ENCODE data around the gene CRMP1. TPM values are rescaled to one million over a fixed set of nuclear protein-coding genes. Genes with fewer than 3 reads are reported as not detected.

Gene CRMP1
- total RNA-seq, 1 experiment from 2014 or later: not detected

GRCh38 chr4:5883916-5884315, 9.0 kb downstream of the CRMP1 start:
- DNase-seq: no peak
- Histone ChIP-seq H3K4me1 (replicated peaks; ENCODE audit: insufficient read depth) (no peaks in the 10 kb centered on the region), H2AFZ (no peak overlapping the region), H3K9me3 (ENCODE audit: insufficient read depth, low read depth) (no peaks in the 10 kb centered on the region), H3K27me3 (ENCODE audit: insufficient read depth, low read depth) (no peaks in the 10 kb centered on the region), H3K27ac (no peak overlapping the region), H3K79me2 (ENCODE audit: low read depth) (no peaks in the 10 kb centered on the region), H3K4me3 (no peak overlapping the region), H3K36me3 (ENCODE audit: low read depth) (no peaks in the 10 kb centered on the region), H3K4me2 (no peak overlapping the region), H4K20me1 (ENCODE audit: insufficient read depth) (no peaks in the 10 kb centered on the region), H3K9me2 (ENCODE audit: insufficient read depth) (no peaks in the 10 kb centered on the region), H3F3A (ENCODE audit: insufficient read depth, low read depth) (no peaks in the 10 kb centered on the region)
- no peak for TF ChIP-seq CTCF (conservative IDR thresholded peaks at IDR 0.05)
- no peak for TF ChIP-seq EZH2 (IDR thresholded peaks at IDR 0.05; ENCODE audit: low read depth)
- ChIA-PET CTCF (no interaction called here), POLR2A (ENCODE audit: unreplicated experiment) (no interaction called here)
- intact Hi-C loops (cut with micrococcal nuclease; ENCODE audit: unreplicated experiment): no loop called here
- no TSS peak for BruUV-seq (replicated peaks)

DNA sequence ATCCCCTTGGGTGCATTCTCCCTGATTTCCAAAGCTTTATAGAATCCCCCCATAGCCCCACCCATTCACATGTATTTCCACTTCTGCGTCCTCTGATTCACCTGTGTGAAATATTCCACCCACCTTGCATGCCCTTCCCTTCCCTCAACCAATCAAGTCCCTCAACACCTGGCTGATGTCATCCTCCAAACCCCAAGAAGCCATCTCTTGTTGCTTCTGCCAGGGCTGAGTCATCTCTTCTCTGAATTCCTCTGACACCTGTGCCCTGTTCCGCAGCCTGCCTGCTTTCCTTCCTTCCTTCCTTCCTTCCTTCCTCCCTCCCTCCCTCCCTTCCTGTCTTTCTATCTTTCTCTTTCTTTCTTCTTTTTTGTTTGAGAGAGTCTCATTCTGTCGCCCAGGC, 9.9 kb downstream of the CRMP1 start:
- H3F3A ChIP-seq (ENCODE audit: insufficient read depth, low read depth): no peaks in the 10 kb centered on the region
- CTCF ChIA-PET: no interaction called here
- no peak overlapping the region for H3K4me3 ChIP-seq
- BruUV-seq (replicated peaks): no TSS peak
- POLR2A ChIA-PET (ENCODE audit: unreplicated experiment): no interaction called here
- H3K9me3 ChIP-seq (ENCODE audit: insufficient read depth, low read depth): no peaks in the 10 kb centered on the region
- DNase-seq: no peak
- no peaks in the 10 kb centered on the region for H3K9me2 ChIP-seq (ENCODE audit: insufficient read depth)
- no peaks in the 10 kb centered on the region for H4K20me1 ChIP-seq (ENCODE audit: insufficient read depth)
- no peaks in the 10 kb centered on the region for H3K36me3 ChIP-seq (ENCODE audit: low read depth)
- intact Hi-C loops (cut with micrococcal nuclease; ENCODE audit: unreplicated experiment): no loop called here
- no peaks in the 10 kb centered on the region; the same call in 1 of the 2 replicates for H3K27me3 ChIP-seq (ENCODE audit: insufficient read depth, low read depth)
- H3K27ac ChIP-seq: no peak overlapping the region
- TF ChIP-seq EZH2 (IDR thresholded peaks at IDR 0.05; ENCODE audit: low read depth): no peak
- no peak for TF ChIP-seq CTCF (conservative IDR thresholded peaks at IDR 0.05)
- H2AFZ ChIP-seq: no peak overlapping the region
- no peaks in the 10 kb centered on the region for H3K4me1 ChIP-seq (replicated peaks; ENCODE audit: insufficient read depth)
- no peak overlapping the region for H3K4me2 ChIP-seq
- no peaks in the 10 kb centered on the region for H3K79me2 ChIP-seq (ENCODE audit: low read depth)

- Histone ChIP-seq H4K20me1 (ENCODE audit: insufficient read depth) (no peaks in the 10 kb centered on the region), H3K4me3 (no peak overlapping the region), H2AFZ (no peak overlapping the region), H3K4me1 (replicated peaks; ENCODE audit: insufficient read depth) (no peaks in the 10 kb centered on the region), H3K79me2 (ENCODE audit: low read depth) (no peaks in the 10 kb centered on the region), H3K9me2 (ENCODE audit: insufficient read depth) (no peaks in the 10 kb centered on the region), H3K36me3 (ENCODE audit: low read depth) (no peaks in the 10 kb centered on the region), H3F3A (ENCODE audit: insufficient read depth, low read depth) (no peaks in the 10 kb centered on the region), H3K27ac (no peak overlapping the region), H3K4me2 (no peak overlapping the region), H3K27me3 (ENCODE audit: insufficient read depth, low read depth) (no peaks in the 10 kb centered on the region; the same call in 1 of the 2 replicates), H3K9me3 (ENCODE audit: insufficient read depth, low read depth) (no peaks in the 10 kb centered on the region)
- ChIA-PET POLR2A (ENCODE audit: unreplicated experiment) (no interaction called here), CTCF (no interaction called here)
- intact Hi-C loops (cut with micrococcal nuclease; ENCODE audit: unreplicated experiment): no loop called here
- BruUV-seq (replicated peaks): no TSS peak
- TF ChIP-seq CTCF (conservative IDR thresholded peaks at IDR 0.05): no peak
- no peak for TF ChIP-seq EZH2 (IDR thresholded peaks at IDR 0.05; ENCODE audit: low read depth)
- DNase-seq: no peak
Observed at GRCh38 chr4:5881340-5881739, 11.5 kb downstream of the CRMP1 start.

Data from PC-9 (cell line).